CD4-positive, alpha-beta T cell (primary cell): ENCODE data around the gene CKB. TPM values are rescaled to one million over a fixed set of nuclear protein-coding genes. Genes with fewer than 3 reads are reported as not detected.

Experiments used
- ATAC-seq: fragments of 200-7000 bp; cut with Tn5 transposase; one replicate; pipeline ENCODE4 v1.10.0; 2022; ENCODE audit warnings: mild to moderate bottlenecking; ENCODE audit not compliant: poor library complexity
- CTCF ChIA-PET: fragments of 350-600 bp; sonication (Branson Sonifier 250); formaldehyde crosslinking; loops from one replicate; lab custom pipeline; 2021; ENCODE audit warnings: antibody characterized with exemption, inconsistent platforms; lab: Charles Lee
- POLR2A ChIA-PET: fragments of 350-600 bp; sonication (Branson Sonifier 250); formaldehyde crosslinking; loops from one replicate; lab custom pipeline; 2021; ENCODE audit warnings: antibody characterized with exemption, inconsistent platforms; lab: Charles Lee
- DNase-seq, 14 experiments: peaks; one replicate each; pipeline ENCODE4 v3.0.0-alpha.2; 2013 to 2020; ENCODE audit warnings: mixed read lengths in 2 of 14
- H3K27ac ChIP-seq, 2 donors: one replicate each; pipeline versions ENCODE4 v1.5.1 to v1.7.0; 2013; ENCODE audit warnings: low read length in 2 of 2, low read depth in 1 of 2, mild to moderate bottlenecking in 1 of 2
- H3K27me3 ChIP-seq, 2 experiments: 1 replicate in 1 of 2; 2 replicates in 1 of 2; pipeline versions ENCODE4 v1.6.1 to v1.7.0; 2013; ENCODE audit warnings: low read length in 2 of 2, control low read depth in 1 of 2, mild to moderate bottlenecking in 1 of 2, moderate library complexity in 1 of 2; ENCODE audit not compliant: insufficient read depth in 2 of 2, control insufficient read depth in 1 of 2
- H3K36me3 ChIP-seq: one replicate; pipeline ENCODE4 v1.6.1; 2013; ENCODE audit warnings: low read length, control low read depth; ENCODE audit not compliant: insufficient read depth
- H3K4me1 ChIP-seq: one replicate; pipeline ENCODE4 v1.6.1; 2013; ENCODE audit warnings: low read length, control low read depth; ENCODE audit not compliant: insufficient read depth
- H3K4me3 ChIP-seq: one replicate; pipeline ENCODE4 v1.5.1; 2013; ENCODE audit warnings: mild to moderate bottlenecking, low read length, moderate library complexity
- H3K9me3 ChIP-seq, 2 experiments: 1 replicate in 1 of 2; 2 replicates in 1 of 2; pipeline versions ENCODE4 v1.6.1 to v1.7.0; 2013; ENCODE audit warnings: low read length in 2 of 2, mild to moderate bottlenecking in 2 of 2, control low read depth in 1 of 2, moderate library complexity in 1 of 2; ENCODE audit not compliant: control insufficient read depth in 1 of 2, insufficient read depth in 1 of 2
- H3K27ac Mint-ChIP-seq: one replicate; pipeline ENCODE4 v1.8.0; 2020; ENCODE audit warnings: mixed read lengths
- H3K27me3 Mint-ChIP-seq: one replicate; pipeline ENCODE4 v1.8.0; 2021; ENCODE audit warnings: mixed read lengths
- H3K36me3 Mint-ChIP-seq: one replicate; pipeline ENCODE4 v1.8.0; 2021; ENCODE audit warnings: low read depth, mixed read lengths
- H3K4me1 Mint-ChIP-seq: one replicate; pipeline ENCODE4 v1.8.0; 2021; ENCODE audit warnings: low read depth, mixed read lengths
- H3K4me3 Mint-ChIP-seq: one replicate; pipeline ENCODE4 v1.8.0; 2020; ENCODE audit warnings: mild to moderate bottlenecking, mixed read lengths
- H3K9me3 Mint-ChIP-seq: one replicate; pipeline ENCODE4 v1.8.0; 2020; ENCODE audit warnings: mixed read lengths
- intact Hi-C, 2 experiments: fragments of 100-400 bp; cut with DNase I in 1 of 2; cut with micrococcal nuclease in 1 of 2; formaldehyde crosslinking; loops; one replicate each; pipeline versions ENCODE4 v1.15.1 to v1.9.0; 2023 to 2025; cut with DNase I, micrococcal nuclease
- total RNA-seq, 174 experiments: library from RNA in 2 of 174; stranded (reverse) in 2 of 174; gene quantifications; one replicate each; pipeline ENCODE4 v1.2.3 and lab custom pipeline; 2021 to 2026
- TF ChIP-seq, protein P1 (sequence below): fragments of 200-600 bp; IDR thresholded peaks from one replicate; pipeline ENCODE4 v1.8.0; 2022; ENCODE audit warnings: antibody characterized with exemption, mild to moderate bottlenecking

Gene CKB
- total RNA-seq, 2 experiments from 2014 or later: 5.8 to 6.6 TPM

DNA sequence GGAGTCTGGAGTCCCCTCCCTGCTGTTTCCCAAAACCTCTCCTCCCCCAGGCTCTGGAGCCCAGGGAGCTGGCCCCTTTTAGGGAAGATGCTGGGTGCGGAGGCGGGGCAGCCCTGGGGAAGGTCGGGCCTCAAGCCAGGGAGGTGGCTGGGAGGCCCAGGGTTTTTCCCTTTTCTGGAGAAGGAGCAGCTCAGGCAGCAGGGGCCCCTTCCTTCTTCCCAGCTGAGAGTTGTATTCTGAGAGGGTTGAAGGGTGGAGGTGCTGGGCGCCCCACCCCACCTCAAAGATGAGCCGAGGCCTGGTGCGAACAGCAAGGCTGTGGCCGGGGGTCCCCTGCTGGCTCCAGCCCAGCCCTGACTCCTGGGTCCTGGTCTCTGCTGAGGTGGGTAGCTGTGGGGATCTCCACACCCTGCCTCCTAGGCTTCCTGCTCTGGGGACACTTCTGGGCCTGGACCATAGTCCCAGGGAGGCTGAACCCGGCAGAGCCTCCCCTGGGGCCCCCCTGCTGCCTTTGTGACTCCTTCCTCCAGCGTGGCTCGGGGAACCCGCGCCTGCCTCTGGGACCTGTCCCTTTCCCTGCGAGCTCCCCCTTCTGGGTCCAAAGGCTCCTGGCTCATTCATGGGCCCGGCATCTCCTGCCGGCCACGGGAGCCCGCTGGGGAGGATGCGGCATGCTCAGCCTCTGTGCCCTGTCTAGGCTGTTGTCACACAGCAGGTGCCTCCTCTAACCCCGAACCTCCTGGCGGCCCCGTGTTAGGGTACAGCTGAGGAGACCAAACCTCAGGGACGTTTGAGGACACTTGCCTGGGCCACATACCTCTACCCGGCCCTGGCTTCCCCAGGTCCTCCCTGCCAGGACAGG, 10.7 kb upstream of the CKB start:
- no peak for ATAC-seq
- H3K36me3 Mint-ChIP-seq: peaks cover 8% of the 10 kb centered on the region
- H3K4me3 Mint-ChIP-seq: peak overlapping the region; percentile 67
- H3K4me1 ChIP-seq: peaks cover 30% of the 10 kb centered on the region
- TF ChIP-seq, protein P1, sequence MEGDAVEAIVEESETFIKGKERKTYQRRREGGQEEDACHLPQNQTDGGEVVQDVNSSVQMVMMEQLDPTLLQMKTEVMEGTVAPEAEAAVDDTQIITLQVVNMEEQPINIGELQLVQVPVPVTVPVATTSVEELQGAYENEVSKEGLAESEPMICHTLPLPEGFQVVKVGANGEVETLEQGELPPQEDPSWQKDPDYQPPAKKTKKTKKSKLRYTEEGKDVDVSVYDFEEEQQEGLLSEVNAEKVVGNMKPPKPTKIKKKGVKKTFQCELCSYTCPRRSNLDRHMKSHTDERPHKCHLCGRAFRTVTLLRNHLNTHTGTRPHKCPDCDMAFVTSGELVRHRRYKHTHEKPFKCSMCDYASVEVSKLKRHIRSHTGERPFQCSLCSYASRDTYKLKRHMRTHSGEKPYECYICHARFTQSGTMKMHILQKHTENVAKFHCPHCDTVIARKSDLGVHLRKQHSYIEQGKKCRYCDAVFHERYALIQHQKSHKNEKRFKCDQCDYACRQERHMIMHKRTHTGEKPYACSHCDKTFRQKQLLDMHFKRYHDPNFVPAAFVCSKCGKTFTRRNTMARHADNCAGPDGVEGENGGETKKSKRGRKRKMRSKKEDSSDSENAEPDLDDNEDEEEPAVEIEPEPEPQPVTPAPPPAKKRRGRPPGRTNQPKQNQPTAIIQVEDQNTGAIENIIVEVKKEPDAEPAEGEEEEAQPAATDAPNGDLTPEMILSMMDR: no peak
- POLR2A ChIA-PET: no interaction called here
- H3K4me3 ChIP-seq: no peak overlapping the region
- no peak for DNase-seq
- no peaks in the 10 kb centered on the region for H3K9me3 Mint-ChIP-seq
- H3K27me3 ChIP-seq: no peaks in the 10 kb centered on the region
- no peak overlapping the region for H3K27ac ChIP-seq
- no peaks in the 10 kb centered on the region for H3K27me3 Mint-ChIP-seq
- peaks cover 26% of the 10 kb centered on the region for H3K4me1 Mint-ChIP-seq
- CTCF ChIA-PET: interaction anchor here (1.7 kb wide), 1 partner anchor 15 kb away, joined by 5 read pairs; no protein-coding TSS in a partner anchor
- H3K36me3 ChIP-seq: peaks cover 19% of the 10 kb centered on the region
- no peak overlapping the region for H3K27ac Mint-ChIP-seq
- no peaks in the 10 kb centered on the region for H3K9me3 ChIP-seq
- intact Hi-C loops: no loop called here

GRCh38 chr14:103532216-103533136, 9.8 kb upstream of the CKB start:
- Mint-ChIP-seq H3K27ac (no peak overlapping the region), H3K4me1 (peaks cover 31% of the 10 kb centered on the region), H3K27me3 (no peaks in the 10 kb centered on the region), H3K36me3 (peaks cover 8% of the 10 kb centered on the region), H3K4me3 (no peak overlapping the region), H3K9me3 (no peaks in the 10 kb centered on the region)
- Histone ChIP-seq H3K27ac (no peak overlapping the region), H3K9me3 (no peaks in the 10 kb centered on the region), H3K4me1 (peaks cover 39% of the 10 kb centered on the region), H3K36me3 (peaks cover 19% of the 10 kb centered on the region), H3K4me3 (no peak overlapping the region), H3K27me3 (no peaks in the 10 kb centered on the region)
- ChIA-PET POLR2A (no interaction called here), CTCF (interaction anchor here (0.6 to 1.7 kb wide), 2 partner anchors 14 to 39 kb away, joined by 4 to 5 read pairs; no protein-coding TSS in a partner anchor)
- TF ChIP-seq, protein P1: no peak
- intact Hi-C loops: no loop called here
- no peak for ATAC-seq
- no peak for DNase-seq

GRCh38 chr14:103531421-103532215, 9.0 kb upstream of the CKB start:
- CTCF ChIA-PET: no interaction called here
- H3K9me3 Mint-ChIP-seq: no peaks in the 10 kb centered on the region
- peaks cover 45% of the 10 kb centered on the region for H3K4me1 ChIP-seq
- H3K4me3 ChIP-seq: no peak overlapping the region
- POLR2A ChIA-PET: interaction anchor here (1.4 kb wide), 1 partner anchor 10 kb away, joined by 3 read pairs; no protein-coding TSS in a partner anchor
- intact Hi-C loops: no loop called here
- peak overlapping the region; percentile 45 for H3K4me3 Mint-ChIP-seq
- peak overlapping the region; percentile 44 for H3K27ac Mint-ChIP-seq
- no peak for DNase-seq
- TF ChIP-seq, protein P1: no peak
- peaks cover 19% of the 10 kb centered on the region for H3K36me3 ChIP-seq
- ATAC-seq: no peak
- H3K27me3 Mint-ChIP-seq: no peaks in the 10 kb centered on the region
- peaks cover 36% of the 10 kb centered on the region for H3K4me1 Mint-ChIP-seq
- H3K27ac ChIP-seq: no peak overlapping the region
- H3K27me3 ChIP-seq: no peaks in the 10 kb centered on the region
- no peaks in the 10 kb centered on the region for H3K9me3 ChIP-seq
- peaks cover 8% of the 10 kb centered on the region for H3K36me3 Mint-ChIP-seq
